Right renal cortex interstitium (tissue), 3 donors: ENCODE measurements around the gene TMEM222. TPM values are rescaled to one million over a fixed set of nuclear protein-coding genes. Genes with fewer than 3 reads are reported as not detected.
A peak's percentile ranks its signal among the peaks of the same experiment; 100 is the strongest.

Experiments
- DNase-seq, 3 donors: peaks; one replicate each; pipeline ENCODE4 v3.0.0-alpha.2; 2013; ENCODE audit warnings: low read depth in 3 of 3, low spot score in 2 of 3
- polyA plus RNA-seq, 3 donors: library from polyadenylated mRNA; unstranded; fragments of 120-200 nt; gene quantifications; one replicate each; pipeline ENCODE4 v1.2.1, GENCODE V29; 2013; ENCODE audit not compliant: insufficient read length in 3 of 3

Gene TMEM222
- polyA plus RNA-seq, 3 donors = 37.5 to 39.0 (median 39.0) TPM

GRCh38 chr1:27339213-27339612 is 17.2 kb downstream of the TMEM222 start:
- no peak for DNase-seq

DNA sequence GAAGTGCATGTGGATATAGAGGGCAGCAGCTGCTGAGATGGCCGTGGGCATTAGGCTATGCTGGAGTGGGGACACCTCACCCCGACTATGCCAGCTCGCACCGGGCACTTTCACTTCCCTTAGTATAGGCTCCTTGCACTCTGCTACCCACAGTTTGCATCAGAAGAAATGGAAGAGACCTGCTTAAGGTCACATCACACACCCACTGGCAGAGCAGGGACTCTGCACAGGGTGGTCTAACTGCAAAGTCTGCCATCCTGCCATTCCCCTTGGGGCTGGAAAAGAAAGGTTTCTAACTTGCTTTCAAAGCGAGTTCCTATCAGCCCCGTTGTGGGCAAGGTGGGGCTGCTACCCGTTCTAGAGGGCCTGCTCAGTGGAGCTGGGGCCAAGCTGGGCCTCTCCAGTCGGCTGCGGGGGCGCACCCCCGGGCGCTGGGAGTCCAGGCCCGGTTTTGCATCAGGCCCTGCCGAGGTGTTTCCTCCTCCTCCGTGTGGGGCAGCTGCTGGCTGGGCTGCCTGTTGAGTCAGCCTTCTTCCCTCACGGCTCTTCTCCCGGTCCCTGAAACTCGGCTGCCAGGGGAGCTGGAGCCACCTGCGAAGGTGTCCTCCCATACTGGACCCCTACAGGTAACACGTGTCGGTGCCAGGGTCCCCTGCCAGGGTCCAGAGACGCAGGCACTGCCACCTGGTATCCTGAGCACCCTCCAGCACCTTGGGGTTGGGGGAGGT is 19.7 kb downstream of the TMEM222 start, which contains the start of gene SYTL1:
SYTL1 (plus strand) TSS at position 498 of the 728 bp plus-strand sequence. CDS start 3,313 bp downstream, outside the sequence.
- DNase-seq = no peak

DNA sequence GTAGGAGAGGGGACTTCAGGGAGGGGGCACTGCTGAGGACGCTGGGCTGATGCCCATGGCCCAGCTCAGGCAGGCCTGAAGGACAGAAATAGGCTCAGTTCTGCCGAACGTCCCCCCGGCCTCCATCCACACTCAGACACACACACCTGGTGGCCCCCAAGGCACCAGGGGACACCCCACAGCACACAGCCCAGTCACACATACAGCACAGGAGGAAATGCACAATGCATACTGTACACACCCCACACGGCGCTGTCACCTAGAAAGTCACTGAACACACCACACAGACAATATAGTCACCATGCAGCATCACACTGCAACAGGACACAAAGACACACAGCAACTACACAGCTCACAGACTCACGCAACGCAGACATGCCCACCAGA is 20.4 kb downstream of the TMEM222 start:
- DNase-seq = no peak

- no peak for DNase-seq
These were observed 21.0 kb downstream of the TMEM222 start for GRCh38 chr1:27342778-27343638.

GRCh38 chr1:27343639-27344025 is 21.7 kb downstream of the TMEM222 start:
- no peak for DNase-seq

- no peak for DNase-seq
These were observed 23.3 kb downstream of the TMEM222 start for GRCh38 chr1:27345272-27345671.

GRCh38 chr1:27346357-27346756 is 24.4 kb downstream of the TMEM222 start:
- no peak for DNase-seq

DNA sequence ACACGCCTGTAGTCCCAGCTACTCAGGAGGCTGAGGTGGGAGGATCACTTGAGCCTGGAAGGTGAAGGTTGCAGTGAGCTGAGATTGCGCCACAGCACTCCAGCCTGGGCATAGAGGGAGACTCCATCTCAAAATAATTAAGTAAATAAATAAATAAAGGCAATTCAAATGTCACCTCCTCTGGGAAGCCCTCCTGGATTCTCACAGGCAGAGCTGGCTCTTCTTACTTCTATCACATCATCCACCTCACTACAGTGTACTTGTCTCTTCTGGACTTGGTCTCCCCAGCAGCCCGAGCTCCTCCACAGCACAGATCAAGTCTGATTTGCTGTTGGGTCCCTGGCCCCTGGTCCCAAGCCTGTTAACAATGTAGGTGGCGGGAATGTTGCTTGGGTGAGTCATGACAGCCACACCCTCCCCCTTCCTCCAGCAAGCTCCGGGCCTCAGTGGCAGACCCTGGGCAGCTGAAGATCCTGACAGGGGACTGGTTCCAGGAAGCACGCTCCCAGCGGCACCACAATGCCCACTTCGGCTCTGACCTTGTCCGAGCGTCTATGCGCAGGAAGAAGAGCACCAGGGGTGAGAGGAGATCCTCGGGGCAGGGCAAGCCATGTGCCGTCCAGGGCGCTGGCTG is 25.1 kb downstream of the TMEM222 start:
- DNase-seq = no peak

GRCh38 chr1:27348861-27349783 is 27.2 kb downstream of the TMEM222 start:
- no peak for DNase-seq

DNA sequence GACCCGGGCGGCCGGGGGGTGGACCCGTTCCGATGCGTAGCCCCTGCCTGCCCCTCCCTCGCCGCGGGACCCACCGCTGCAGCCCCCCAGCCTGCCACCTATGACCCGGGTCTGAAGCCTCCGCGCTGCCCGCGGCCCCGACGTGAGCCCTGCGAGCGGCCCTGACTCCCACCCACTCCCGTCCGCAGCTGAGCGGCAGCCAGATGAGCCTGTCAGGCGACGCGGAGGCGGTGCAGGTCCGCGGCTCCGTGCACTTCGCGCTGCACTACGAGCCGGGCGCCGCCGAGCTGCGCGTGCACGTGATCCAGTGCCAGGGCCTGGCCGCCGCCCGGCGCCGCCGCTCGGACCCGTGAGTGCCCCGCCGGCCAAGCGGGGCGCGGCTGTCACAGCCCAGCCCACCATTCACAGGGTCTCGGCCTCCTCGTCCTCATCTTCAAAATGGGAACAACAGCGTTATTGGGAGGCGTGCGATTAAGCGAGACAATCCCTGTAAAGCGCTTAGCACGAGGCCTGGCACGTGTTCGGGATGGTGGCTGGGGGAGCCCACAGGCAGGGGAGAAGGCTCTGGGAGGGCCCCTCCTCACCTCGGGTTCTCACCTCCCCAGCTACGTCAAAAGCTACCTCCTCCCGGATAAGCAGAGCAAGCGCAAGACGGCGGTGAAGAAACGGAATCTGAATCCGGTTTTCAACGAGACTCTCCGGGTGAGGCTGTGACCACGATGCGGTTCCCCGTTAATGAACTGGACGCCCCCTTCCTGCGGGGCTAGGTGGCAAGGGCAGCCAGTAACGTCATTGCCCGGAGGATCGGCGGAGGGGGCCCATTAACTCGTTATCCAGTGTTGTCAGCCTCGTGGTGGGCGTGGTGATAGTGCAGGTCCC is 28.1 kb downstream of the TMEM222 start:
- peak in 1 of 3 donors; percentile 58 for DNase-seq

DNA sequence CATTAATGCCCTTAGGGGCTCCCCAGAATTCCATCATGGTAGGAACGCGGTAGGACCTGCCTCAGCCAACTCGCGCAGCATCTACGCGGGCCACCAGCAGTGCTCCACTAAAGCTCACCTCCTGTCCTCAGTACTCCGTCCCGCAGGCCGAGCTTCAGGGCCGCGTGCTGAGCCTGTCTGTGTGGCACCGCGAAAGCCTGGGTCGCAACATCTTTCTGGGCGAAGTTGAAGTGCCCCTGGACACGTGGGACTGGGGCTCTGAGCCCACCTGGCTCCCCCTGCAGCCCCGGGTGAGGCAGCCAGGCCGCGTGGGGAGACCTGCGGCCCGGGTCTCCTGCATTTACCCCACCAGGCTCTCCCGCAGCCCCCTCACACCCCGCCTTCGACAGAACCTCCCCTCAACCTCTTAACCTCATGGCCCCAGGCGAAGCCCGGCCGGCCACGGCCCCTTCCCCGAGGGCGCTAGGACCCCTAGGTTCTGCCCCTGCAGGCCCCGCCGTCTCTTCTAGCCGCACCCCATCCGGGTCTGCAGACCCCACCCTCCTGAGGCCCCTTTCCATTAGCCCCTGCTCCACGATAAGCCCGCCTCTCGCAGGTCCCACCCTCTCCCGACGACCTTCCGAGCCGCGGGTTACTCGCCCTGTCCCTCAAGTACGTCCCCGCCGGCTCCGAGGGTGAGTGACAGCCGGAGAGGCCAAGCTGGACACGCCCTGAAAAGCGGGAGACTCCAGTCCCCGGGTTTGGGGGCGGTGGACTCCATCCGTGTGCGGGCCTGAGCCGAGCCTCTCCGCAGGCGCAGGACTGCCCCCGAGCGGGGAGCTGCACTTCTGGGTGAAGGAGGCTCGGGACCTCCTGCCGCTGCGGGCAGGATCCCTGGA is 28.9 kb downstream of the TMEM222 start:
- DNase-seq = no peak

GRCh38 chr1:27351541-27352107 is 29.7 kb downstream of the TMEM222 start:
- DNase-seq = no peak

GRCh38 chr1:27353166-27353565 is 31.2 kb downstream of the TMEM222 start:
- no peak for DNase-seq

- no peak for DNase-seq
These were observed 31.7 kb downstream of the TMEM222 start for GRCh38 chr1:27353629-27354028.

GRCh38 chr1:27355683-27356082 is 33.7 kb downstream of the TMEM222 start:
- DNase-seq = no peak

- no peak for DNase-seq
These were observed 34.3 kb downstream of the TMEM222 start for GRCh38 chr1:27356277-27356618.

- DNase-seq = no peak
These were observed 34.8 kb downstream of the TMEM222 start for GRCh38 chr1:27356619-27357280.
